ENCODE measurements around the gene B3GNT9.

DNA sequence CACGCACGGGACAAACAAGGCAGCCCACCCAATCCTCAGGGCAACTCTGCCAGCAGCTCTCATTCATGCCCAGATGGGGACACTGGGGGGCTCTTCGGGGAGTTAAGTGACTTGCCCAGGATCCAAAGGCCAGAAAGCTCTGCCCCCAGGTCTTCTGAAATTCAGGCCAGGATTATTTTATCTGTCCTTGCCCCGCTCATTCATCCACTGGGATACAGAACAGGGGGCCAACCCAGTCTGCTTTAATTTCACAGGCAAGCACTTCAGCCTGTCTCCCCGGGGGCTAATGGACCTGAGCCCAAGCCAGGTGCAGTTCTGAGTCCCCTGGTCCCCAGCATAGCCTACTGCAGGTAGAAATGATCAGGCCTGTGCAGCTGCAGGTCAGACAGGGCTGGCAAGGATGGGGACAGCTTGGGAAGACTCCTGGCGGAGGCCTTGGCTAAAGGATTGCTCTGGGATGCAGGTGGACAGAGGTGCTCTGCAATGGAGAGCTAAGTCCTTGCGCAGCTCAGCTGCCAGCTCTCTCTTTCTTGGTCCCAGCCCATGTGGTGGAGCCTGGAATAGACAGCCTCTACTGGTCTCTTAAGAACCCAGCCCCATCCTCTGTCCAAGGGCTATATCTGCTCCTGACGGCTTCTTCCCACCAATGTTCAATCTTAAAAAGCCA, 766 bp upstream of the B3GNT9 start:
- TF ChIP-seq, protein P1, sequence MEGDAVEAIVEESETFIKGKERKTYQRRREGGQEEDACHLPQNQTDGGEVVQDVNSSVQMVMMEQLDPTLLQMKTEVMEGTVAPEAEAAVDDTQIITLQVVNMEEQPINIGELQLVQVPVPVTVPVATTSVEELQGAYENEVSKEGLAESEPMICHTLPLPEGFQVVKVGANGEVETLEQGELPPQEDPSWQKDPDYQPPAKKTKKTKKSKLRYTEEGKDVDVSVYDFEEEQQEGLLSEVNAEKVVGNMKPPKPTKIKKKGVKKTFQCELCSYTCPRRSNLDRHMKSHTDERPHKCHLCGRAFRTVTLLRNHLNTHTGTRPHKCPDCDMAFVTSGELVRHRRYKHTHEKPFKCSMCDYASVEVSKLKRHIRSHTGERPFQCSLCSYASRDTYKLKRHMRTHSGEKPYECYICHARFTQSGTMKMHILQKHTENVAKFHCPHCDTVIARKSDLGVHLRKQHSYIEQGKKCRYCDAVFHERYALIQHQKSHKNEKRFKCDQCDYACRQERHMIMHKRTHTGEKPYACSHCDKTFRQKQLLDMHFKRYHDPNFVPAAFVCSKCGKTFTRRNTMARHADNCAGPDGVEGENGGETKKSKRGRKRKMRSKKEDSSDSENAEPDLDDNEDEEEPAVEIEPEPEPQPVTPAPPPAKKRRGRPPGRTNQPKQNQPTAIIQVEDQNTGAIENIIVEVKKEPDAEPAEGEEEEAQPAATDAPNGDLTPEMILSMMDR (IDR thresholded peaks at IDR 0.05): no peak
- TF ChIP-seq POLR2AphosphoS5 (IDR thresholded peaks at IDR 0.05): no peak
